T follicular helper cell (primary cell): Measurements from ENCODE around the gene PROCR.
A peak's percentile ranks its signal among the peaks of the same experiment; 100 is the strongest.
"Not testable (repeated sequence)": the region's sequence is repeated elsewhere in the genome, so short reads cannot be mapped to it uniquely, and the experiment has no call there.

Experiments
- DNase-seq: peaks from one replicate; pipeline ENCODE4 v3.0.0-alpha.2; 2020; ENCODE audit warnings: low read depth
- total RNA-seq, 2 experiments: gene quantifications; one replicate each; lab custom pipeline; 2026; lab: John Stamatoyannopoulos, UW

PROCR gene
- 0.35 to 1.1 reads per million in 2 experiments for total RNA-seq

DNA sequence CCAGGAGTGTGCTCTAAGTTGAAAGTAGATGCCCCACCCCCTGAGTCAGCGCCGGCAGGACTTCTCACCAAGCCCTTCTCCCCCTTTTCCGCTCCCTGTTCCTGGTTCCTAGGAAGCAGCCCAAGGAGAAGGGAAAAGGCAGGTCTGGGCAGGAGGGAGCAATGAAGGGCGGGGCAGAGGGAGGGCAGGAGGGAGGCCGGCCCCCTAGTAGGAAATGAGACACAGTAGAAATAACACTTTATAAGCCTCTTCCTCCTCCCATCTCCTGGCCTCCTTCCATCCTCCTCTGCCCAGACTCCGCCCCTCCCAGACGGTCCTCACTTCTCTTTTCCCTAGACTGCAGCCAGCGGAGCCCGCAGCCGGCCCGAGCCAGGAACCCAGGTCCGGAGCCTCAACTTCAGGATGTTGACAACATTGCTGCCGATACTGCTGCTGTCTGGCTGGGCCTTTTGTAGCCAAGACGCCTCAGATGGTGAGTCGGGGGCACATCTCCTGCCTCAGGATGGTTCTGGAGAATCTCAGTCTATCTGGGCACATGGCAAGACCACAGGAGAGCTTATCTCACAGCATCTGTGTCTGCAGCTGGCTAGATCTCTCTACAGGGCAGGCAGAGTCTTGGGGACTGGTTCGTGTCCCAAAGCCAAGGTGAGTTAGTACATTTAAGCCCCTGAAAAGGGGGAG, at the start of gene PROCR:
PROCR (plus strand) TSS at position 320 of the 681 bp plus-strand sequence; CDS start at position 403, 83 bp downstream.
- DNase-seq, result no peak

DNA sequence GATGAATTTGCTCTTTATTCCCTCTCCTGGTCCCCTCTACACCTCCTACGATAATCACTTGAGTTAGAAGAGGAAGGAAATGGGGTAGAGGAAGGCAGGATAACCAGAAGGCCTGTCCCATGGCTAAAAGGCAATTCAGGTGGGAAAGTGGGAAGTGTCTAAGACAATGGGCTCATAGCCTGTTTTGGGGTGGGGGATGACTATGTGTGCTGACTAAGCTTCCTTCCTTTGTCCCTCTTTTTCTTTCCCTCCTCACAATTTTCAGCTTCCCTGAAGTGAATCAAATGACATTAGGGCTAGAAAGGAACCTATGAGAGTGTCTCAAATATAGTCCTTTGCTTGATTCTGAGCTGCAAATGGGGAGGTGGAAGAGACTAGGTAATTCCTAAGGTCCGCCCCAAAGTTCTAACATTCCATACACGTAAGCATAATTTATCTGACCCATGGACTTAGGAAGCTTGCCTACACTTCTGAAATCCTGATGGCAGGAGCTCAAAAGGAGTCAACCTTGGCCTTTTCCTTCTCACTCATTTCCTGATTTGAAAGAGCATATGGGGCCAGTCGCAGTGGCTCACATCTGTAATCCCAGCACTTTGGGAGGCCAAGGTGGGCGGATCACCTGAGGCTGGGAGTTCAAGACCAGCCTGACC, 49.0 kb upstream of the PROCR start:
- no peak for DNase-seq

GRCh38 chr20:35125753-35126152, 46.1 kb upstream of the PROCR start:
- no peak for DNase-seq

GRCh38 chr20:35129647-35130069, 42.2 kb upstream of the PROCR start:
- no peak for DNase-seq

GRCh38 chr20:35131934-35132333, 39.9 kb upstream of the PROCR start:
- no peak for DNase-seq

DNA sequence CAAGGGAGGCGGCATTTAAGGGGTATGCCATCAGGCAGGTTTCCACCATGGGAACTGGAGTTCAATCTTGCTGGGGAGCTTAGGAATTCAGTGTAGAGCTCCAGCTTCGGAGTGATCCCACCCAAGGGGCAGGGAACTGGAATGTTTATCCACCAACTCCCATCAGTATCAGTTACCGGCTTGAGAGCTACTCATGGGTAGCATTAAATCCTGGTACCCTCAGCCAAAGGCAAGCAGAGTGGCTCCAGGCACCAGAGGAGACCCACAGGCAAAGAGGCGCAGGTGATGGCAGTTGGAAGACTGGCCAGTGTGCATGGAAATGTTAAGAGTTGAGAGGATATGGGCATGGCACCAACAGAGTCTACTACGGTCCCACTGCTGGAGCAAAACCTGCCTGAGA, 38.8 kb upstream of the PROCR start:
- no peak for DNase-seq

DNA sequence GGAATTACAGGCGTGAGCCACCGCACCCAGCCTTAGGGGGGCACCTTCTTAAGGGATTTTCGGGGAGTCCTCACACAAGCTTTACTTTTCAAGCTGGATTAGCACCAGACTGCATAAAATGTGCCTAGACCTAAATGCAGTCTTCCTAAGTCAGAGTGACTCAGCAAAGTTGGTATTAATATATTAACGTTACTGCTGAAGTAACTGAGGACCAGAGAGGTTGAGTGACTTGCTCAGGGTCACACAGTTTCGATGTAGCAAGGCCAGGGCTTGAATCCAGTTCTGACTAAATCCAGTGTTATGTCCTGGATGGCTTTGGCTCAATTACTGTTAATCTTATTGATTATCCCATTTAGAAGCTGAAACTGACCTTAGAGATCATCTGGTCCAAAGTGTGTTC, 38.1 kb upstream of the PROCR start:
- DNase-seq, result no peak

DNA sequence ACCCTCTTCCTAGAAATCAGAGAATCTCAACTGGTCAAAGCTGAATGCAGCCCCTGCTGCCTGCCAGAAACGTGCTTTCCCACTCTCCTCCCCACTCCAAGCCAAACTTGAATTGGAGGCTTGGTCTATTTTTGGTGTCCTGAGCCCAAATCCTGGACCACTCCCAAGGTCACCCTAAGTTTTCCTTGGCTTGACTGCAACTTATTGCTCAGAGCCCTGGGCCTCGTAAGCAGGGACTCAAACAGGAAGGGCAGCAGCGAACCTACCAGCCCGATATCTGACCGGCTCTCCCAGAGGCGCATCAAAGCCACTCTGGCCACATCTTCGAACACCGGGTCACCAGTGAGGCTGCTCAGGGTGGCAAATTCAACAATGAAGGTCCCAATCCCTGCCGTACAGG, 37.4 kb upstream of the PROCR start:
- DNase-seq, result no peak

- DNase-seq, result no peak
Measured at GRCh38 chr20:35134880-35135279, 37.0 kb upstream of the PROCR start.

- DNase-seq, result no peak
Measured at GRCh38 chr20:35135867-35136586, 35.8 kb upstream of the PROCR start.

- DNase-seq, result no peak
Measured at GRCh38 chr20:35144694-35145093, 27.2 kb upstream of the PROCR start.

DNA sequence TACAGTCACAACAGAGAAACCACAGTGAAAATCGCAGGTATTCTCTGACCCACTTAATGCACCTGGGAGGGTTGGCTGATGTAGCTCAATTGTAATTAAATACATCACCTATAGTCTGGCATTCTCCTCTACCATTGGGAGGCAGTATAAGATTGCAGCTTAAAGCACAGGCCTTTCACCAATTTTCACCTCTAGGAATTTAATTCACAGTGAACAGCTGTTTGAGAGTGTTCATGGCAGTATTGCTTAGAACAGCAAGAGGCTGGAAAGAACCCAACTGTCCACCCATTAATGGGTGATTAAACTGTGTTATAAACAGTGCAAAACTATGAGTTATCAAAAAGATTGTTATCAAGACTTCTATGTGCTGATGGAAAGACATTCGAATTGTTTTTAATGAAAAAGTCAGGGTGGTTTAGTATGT, 26.7 kb upstream of the PROCR start:
- peak; percentile 6 for DNase-seq

GRCh38 chr20:35146299-35146919, 25.5 kb upstream of the PROCR start:
- no peak for DNase-seq

GRCh38 chr20:35146920-35147574, 24.8 kb upstream of the PROCR start, which contains the start of gene EDEM2:
EDEM2 (minus strand) TSS chr20:35147336; CDS start chr20:35147258, 78 bp downstream.
- DNase-seq, result peak; percentile 89

GRCh38 chr20:35147575-35148071, 24.2 kb upstream of the PROCR start:
- not testable (repeated sequence) for DNase-seq

- no peak for DNase-seq
Measured at GRCh38 chr20:35150846-35151579, 20.9 kb upstream of the PROCR start.

GRCh38 chr20:35151736-35152135, 20.1 kb upstream of the PROCR start:
- DNase-seq, result no peak

DNA sequence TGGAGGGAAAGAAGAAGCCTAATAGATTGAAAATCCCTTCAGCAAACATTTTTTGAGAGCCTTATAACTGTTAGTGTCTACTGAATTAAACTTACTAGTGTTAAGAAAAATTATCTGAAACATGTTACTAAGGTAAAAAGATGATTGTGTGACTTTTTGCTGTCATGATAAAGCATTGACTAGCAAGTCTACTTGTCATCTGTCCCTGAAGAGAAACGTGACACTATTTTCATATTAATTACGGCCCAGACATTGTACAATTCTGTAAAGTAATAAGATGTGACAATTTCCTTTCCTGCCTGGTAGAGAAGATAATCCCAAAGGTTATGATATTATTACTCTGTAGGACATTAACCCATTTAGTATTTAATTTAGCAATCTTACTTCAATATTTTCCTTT, 15.9 kb upstream of the PROCR start:
- DNase-seq, result no peak

DNA sequence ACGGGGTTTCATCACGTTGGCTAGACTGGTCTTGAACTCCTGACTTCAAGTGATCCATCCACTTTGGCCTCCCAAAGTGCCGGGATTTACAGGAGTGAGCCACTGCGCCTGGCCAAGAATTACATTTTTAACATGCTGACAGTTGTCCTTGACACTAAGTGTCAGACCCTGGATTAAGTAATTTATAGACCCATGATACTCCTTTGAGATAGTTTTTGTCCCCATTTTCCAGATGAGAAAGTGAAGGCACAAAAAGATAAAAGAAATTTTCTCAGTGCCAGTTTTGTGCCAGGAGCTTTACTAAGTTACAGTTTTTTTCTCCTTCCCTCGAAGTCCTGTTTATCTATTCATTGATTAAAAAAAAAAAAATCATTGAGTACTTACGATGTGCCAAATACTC, 14.9 kb upstream of the PROCR start:
- no peak for DNase-seq

DNA sequence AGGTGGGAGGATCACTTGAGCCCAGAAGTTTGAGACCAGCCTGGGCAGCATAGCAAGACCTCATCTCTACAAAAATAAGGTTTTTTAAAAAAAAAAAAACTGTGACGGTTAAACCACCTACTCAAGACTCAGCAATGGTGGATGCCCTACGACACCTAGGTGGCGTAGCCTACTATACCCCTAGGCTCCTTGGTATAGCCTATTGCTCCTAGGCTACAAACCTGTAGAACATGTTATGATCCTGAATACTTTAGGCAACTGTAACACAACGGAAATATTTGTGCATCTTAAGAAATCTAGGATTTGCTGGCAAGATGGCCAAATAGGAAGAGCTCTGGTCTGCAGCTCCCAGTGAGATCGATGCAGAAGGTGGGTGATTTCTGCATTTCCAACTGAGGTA, 11.5 kb upstream of the PROCR start:
- not testable (repeated sequence) for DNase-seq

GRCh38 chr20:35164531-35164930, 7.3 kb upstream of the PROCR start:
- DNase-seq, result not testable (repeated sequence)
